ENCODE data around the gene LRCH1.
"Not testable (repeated sequence)": the region's sequence is repeated elsewhere in the genome, so short reads cannot be mapped to it uniquely, and the experiment has no call there.

The LRCH1 gene, protein sequence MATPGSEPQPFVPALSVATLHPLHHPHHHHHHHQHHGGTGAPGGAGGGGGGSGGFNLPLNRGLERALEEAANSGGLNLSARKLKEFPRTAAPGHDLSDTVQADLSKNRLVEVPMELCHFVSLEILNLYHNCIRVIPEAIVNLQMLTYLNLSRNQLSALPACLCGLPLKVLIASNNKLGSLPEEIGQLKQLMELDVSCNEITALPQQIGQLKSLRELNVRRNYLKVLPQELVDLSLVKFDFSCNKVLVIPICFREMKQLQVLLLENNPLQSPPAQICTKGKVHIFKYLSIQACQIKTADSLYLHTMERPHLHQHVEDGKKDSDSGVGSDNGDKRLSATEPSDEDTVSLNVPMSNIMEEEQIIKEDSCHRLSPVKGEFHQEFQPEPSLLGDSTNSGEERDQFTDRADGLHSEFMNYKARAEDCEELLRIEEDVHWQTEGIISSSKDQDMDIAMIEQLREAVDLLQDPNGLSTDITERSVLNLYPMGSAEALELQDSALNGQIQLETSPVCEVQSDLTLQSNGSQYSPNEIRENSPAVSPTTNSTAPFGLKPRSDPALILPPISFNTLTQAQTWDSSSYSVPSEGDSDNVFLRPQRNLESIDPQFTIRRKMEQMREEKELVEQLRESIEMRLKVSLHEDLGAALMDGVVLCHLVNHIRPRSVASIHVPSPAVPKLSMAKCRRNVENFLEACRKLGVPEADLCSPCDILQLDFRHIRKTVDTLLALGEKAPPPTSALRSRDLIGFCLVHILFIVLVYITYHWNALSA

DNA sequence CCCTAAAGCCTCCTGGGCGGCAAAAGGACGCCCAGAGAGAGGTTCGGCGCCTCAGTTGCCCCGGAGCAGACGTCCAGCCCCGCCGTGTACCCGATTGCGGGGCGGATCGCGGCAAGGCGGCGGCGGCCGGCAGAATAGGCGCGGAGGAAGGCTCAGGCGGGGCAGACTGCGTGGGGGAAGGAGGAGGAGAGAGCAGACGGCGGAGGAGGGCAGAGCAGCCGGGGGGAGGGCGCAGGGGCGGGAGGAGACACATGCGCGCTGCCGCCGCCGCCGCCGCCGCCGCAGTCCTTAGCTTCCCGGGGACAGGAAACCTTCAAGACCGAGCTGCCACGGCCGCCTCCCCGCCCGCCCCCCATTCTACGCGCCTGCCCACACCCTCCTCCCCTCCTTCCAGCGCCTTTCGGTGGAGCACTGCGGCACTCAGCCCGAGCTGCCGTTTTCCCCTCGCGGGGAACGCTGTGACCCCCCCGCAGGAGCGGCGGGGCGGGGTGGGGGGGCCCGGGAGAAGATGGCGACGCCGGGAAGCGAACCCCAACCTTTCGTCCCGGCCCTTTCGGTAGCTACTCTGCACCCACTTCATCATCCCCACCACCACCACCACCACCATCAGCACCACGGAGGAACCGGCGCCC, at the start of gene LRCH1:
Gene LRCH1 (plus strand): TSS at position 282 of the 632 bp plus-strand sequence. CDS start 227 bp downstream, at position 509.
- DNase-seq, result peak; percentile 89

DNA sequence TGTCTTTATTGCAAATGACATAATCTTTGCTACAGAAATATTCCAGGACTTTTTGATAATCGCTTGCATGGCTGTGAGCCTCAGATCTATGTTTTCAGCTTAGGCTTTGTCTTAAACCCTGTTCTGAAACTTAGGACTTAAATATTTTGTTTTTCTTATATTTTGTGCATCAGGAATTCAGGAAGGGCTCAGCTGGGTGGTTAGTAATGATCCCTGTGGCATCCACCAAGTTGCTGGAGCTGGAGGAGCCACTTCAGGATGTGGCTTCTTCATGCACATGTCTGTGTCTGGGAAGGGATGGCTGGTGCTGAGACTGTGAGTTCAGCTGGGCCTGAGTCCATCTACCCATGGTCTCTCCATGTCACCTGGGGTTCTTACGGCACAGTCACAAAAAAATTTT, 48.9 kb upstream of the LRCH1 start:
- DNase-seq, result no peak

DNA sequence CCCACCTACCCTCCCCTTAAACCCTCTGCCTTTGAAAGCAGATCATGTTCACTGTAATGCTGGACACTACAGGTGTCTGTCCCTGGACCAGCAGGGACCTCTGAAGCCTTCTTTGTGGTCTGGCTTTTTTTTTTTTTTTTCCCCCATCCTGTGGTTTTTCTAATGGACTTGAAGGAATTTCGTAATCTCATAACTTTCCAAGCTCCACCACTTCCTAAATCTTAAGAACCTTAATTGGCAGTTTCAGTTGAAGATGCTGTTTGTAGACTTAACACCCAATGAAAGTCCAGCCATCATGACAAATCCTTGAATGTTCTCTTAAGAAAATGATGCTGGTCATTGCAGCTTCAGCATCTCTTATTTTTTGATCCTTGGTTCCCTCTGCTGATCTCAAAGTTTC, 45.0 kb upstream of the LRCH1 start:
- DNase-seq, result no peak

DNA sequence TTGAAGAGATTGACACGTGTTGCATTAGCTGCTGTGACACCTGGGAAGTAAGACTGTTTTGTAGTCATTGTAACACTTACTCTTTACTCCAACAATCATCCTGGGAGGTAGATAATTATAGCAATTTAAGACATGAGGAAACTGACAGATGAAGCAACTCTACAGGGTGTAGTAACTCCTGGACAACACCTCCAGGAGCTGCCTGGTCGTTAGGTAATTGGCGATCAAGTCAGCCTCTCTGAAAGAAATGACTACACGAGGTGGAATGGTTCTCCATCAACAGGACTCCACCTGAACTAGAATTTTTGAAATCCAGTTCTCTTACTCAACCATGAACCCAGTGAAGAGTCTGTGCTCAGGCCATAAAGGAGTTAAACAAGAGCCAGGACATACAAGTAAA, 43.0 kb upstream of the LRCH1 start:
- DNase-seq, result no peak

DNA sequence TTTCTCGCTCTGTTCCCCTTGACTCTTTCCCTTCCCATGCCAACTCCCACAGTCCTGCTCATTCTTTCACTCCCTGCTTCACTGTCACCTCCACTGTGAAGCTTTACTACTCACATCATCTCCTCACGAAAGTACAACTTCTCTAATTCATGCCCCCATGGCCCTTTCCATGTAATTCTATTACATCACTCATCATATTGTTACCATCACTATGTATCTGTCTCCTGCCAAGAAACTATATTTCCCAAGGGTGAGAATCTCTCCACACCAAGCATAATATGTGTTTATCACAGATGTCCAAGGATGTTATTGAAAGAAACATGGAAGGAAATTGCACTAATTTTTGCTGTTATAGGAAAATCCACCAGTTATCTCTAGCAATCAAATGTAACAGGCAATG, 37.2 kb upstream of the LRCH1 start:
- no peak for DNase-seq

DNA sequence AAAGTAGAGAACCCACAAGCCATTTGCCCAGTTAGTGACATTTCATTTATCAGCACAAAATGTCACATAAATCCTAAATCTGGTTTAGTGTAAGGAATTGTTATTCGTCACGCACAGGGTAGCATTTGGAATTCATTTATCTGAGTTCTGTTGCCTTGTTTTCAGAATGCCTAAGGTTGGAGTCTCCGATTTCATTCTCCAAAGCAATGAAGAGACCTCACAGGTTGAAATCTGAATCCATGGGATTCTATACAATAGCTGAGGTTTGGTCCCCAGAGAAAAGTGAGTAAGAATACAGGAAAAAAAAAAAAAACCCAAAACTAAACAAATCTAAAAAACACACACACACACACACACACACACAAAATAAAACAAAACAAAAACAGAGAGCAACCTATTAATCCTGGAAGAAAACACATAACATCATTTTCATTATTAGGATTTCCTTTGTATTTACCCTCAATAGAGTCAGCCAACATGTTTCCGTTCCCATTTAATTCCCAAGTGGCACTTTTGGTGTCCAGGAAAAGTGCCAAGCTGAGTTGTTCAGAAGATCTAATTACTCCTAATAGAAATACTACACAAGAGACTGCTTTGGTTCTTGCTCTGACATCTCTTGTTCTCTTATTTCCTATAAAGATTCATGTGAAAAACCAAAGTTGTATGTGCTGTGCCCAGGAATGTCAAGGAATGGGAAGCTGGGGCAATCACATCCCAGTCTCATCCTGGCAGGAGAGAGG, 36.2 kb upstream of the LRCH1 start:
- DNase-seq, result no peak

DNA sequence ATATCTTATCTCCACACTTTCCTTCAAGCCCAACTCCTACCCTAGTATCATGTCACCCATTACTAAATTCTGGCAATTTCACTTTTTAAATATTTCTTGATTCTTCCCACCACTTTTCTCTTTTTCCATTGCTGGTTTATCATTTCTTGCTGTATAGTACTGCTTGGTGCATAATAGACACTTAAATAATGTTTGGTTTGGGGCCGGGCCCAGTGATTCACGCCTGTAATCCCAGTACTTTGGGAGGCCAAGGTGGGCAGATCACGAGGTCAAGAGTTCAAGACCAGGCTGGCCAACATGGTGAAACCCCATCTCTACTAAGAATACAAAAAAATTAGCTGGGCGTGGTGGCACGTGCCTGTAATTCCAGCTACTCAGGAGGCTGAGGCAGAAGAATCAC, 35.2 kb upstream of the LRCH1 start:
- DNase-seq, result not testable (repeated sequence)

DNA sequence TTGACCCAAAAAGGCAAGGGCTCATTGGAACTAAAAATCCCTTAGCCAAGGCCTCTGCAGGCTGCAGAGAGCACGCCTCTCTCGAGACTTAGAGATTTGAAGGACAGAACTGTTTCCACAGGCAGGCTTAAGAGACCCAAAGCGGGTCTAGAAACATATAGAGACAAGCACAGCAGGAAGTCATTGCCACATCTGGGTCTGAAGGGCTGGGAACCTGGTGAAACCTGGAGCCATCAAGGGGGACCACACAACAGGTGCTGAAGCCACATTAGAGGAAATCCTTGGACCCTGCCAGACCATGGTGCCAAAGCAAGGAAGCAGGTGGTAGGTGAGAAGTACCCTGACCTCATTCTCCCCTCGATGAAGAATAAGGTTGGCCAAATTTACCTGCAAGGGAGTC, 33.8 kb upstream of the LRCH1 start:
- no peak for DNase-seq

DNA sequence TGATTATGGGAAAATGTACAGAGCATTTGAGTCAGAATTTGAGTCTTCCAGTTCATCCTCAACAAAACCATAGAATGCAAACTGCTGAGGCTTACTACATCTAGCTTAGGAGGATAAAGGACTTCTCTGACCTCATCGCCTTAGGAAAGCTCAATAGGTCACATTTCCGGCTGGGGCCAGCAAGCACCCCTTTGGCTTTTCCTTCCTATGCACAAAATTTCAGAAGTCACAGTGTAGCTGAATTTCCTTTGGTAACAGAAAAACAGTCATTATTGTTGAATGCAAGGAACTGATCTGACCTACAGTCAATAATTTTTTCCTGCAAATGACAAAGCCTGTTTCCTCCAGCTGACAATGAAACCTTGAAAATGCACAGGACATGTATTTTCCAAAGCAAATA, 32.8 kb upstream of the LRCH1 start:
- DNase-seq, result no peak

DNA sequence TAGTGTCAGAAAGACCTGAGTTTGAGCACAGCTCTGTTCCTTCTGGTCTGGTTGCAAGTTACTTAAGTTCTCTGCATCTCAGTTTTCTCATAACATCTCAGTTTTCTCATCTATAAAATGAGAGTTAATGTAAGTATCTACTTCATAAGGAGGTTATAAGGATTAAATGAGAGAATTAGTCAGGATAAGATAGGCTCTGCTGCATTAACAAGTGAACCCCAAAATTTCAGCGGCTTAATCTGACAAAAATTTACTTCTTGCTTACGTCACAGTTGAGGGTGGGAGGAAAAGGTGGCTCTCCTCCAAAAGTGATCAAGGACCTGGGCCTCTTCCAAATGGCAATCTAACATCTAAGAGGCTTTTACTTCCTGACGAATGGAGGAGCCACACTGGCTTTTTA, 31.5 kb upstream of the LRCH1 start:
- DNase-seq, result no peak

DNA sequence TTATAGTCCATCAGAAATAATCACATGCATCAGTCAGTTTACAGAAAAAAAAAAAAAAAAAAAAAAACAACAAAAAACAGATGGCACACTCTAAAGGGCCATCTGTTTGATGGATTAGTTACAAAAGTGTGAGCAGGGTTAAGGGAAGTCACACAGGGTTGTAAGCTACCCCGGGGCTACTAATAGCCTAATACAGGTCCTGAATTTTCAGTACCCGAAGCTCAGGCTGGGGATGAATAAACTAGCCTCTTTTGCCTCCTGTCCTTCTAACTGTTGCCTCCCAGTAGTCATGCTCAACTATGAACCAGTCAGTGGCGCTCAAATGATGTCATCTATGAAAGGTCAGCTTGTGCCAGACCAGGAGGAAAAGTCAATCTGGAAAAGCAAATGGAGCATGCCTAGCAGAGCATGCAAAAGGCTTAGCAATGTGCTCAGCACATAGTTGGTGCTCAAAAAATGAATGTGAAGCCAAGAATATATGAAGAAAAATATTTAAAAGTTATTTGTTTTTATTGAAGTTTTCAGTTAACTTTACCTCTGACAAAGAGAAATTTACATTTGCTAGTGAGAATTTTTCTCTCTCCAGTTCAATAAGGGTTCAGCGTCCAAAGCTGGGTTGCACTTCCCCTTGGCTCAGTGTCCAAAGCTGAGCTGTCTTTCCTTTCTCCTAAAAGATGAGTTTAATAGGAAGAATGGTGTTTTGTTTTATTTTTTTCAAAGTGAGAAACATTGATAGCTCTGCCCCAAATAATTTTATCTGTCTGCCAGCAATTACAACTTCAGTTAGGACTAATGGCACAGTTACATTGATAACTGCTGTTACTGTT, 30.8 kb upstream of the LRCH1 start:
- DNase-seq, result no peak

DNA sequence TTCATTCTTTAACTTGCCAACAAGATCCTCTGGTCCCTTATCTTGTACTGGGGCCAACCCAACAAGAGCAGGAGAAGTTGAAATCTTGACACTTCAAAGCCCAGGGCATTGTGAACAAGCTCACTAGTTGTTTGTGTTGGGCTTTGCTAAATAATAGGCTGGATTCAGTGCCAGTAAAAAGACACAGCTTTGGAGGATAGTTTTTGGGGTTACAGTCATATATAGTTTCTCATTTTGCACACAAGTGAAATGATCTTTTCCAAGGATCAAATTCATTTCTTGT, 30.3 kb upstream of the LRCH1 start:
- no peak for DNase-seq

DNA sequence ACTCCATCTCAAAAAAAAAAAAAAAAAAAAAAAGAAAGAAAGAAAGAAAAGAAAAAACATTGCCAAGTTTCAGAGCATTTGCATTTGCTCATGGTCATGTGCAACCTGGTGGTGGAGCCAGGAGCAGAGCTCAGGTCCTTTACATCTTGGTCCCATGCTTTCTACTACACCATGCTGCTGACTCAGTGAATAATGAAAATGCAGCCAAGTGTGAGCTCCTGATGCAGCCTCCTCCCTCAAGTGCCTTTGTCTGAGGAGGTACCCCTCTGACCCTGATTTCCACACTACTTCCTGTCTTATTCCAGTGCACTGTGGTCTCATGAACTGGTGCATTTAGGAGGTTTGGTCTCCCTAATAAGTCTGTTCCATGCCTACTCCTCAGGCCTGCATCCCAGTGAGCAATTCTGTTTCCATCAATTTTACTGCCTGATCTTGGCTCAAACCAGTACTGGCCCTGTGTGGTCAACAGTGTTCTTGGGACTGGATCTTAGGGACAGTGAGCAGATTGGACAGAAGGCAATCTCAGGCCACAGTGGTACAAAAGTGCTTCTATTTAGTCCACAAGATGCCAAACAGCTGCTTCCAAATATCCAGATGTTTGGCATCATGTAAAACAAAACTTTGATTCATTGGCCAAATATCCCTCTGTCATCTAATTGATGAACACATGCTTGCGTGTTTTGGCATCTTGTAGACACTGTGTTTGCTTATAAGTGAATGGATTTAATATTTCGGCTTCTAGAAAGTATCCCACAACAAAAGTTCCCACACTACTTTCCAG, 28.8 kb upstream of the LRCH1 start:
- DNase-seq, result no peak

DNA sequence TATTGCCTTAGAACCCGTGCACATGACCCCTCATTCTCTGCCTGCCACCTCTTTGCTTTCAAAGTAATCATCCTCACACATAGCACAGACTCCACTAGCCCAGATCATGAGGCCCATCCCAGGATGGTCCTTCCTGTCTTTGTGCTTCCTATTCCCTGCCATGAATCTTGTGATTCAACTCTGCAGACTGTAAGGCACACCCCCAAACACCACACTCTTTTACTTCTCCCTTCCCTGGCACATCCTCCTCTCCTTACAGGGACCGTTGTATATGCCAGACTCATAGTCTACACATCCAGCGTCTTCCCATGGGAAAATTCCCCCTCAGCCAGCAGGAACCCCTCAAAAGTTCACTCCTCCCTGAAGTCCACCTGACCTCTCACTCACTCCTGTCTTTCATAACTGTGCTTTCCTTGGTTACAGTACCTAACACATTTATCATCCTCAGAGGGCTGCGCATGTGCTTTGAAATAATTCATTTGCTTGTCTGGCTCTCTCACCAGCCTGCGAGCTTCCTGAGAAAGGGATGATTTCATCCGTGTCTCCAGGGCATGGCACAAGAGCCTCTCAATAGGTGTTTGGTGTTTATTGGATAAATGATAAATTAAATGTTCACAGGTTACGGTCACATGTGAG, 26.8 kb upstream of the LRCH1 start:
- DNase-seq, result no peak

DNA sequence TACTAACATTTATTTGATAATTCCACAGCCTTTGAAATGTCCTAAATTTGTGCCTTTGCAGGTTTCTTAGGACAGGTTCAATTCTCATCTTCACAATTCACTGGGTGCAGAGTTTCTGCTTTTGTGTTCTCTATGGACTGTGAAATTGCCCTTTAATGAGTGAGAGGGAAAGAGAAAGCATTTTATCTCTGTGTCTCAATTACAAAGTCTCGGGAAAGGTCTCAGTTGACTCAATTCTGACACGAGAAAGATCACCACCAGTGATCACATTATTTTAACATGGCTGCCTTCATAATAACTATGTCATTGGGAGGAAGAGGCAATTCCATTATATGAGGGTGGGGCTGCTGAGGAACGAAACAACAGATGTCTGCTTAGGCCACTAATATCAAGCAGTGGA, 26.2 kb upstream of the LRCH1 start:
- no peak for DNase-seq

DNA sequence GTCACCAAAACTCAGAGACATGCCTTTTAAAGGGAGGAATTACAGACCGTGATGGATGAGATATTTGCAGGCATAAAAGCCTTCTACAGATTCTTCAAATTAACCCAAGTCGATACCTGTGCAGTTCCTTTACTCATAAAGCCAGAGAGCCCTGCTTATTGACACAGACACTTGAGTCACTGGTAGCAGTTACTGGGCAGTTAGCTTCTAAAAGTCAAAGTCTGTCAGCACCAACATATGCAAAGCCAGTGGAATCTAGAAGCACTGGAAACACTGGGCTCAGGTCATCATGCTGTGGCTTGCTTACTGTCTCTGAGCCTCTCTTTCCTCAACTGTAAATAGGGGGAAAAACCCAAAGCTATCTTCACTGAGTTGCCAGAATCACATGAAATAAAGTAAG, 25.7 kb upstream of the LRCH1 start:
- no peak for DNase-seq

DNA sequence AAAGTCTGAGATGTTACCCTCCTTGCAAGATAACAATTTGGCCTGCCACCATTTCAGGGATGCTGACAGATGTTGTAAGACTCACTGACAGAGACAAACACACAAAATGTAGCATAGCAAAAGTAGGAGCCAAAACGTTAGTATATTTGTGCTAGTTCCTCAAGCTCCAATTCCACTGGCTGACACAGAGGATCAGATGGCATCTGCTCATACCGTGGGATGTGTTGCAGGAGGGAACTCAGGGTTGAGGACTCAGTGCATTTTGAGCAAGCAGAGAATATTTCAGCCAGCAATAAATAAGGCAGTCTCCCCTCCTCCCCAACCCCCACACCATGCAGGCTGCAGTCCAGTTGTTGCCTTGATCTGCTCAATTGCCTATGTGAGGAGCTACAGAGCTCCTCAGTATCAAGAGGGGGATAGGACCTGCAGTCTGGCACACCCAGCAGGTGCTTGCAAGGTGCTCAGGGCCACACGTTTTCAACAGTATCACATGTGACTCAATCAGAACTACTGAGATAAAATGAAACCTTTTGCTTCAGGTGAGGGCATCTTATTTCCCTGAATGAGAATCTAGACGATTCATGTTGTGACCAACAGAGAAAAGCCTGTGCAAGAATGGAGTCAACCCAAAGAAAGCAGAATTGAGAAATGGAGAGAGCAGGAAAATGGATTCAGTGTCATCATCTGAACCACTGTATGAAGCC, 23.6 kb upstream of the LRCH1 start:
- DNase-seq, result no peak

DNA sequence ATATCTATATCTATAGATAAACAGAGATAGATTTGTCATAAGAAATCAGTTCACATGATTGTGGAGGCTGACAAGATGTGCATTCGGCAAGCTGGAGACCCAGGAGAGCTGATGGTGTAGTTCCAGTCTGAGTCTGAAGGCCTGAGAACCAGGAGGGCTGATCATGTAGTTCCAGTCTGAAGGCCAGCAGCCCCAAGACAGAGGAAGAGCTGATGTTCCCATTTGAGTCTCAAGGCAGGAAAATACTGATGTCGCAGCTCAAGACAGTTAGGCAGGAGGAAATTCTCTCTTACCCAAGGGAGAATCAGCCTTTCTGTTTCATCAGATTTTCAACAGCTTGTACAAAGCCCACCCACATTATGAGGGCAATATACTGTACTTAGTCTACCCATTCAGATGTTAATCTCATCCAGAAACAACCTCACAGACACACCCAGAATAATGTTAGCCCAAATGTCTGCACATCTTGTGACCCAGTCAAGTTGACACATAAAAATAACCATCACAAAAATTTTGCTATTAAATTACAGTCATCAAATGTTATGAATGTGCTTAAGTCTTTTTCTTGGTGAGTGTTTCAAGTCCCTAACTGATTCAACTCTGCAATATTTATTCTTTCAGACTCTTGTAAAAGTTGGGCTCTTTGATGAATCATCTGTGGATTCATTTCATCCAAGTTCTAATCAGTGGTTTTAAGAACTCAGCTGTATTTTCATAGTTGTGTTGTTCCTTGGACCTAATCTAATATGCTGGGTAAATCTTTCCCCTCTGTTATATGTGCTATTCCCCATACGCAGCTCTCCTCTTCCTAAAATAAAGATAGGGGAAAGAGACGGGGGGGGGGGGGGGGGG, 22.7 kb upstream of the LRCH1 start:
- DNase-seq, result no peak

DNA sequence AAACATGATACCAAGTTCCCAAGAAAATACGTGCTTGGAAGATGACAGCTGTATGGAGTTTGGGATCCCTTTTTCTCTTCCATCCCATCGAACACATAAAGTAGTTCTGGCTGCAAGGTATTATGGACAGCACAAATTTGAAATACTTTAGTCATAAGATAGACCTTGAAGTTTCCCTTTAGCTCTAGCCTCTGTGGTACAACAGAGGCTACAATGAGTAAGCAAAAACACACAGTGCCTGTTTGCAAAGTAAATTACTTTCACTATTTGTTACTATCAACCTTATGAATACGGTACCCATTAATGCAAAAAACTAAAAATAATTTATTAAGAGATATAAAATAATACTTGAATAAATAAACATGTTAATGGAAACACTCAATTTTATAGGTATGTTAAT, 21.0 kb upstream of the LRCH1 start:
- no peak for DNase-seq

DNA sequence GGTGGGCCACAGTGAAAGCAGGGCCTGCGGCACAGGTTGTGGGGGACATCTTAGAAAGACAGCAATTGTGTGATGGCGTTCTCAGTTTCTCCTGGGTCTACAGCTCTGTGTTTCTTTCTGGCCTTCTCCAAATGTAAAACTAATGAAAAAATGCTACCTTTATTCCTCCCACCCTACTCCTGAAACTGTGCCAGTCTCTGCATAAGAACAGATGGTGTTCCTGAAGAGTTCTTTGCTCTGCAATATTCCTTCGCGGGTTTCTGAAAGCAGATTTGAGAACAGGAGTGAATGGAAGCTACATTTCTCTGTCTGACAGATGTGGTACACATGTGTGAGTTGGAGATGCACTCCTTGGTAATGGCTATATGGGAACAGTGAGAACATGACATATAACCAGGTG, 18.0 kb upstream of the LRCH1 start:
- no peak for DNase-seq

Data from activated CD8-positive, alpha-beta memory T cell treated with anti-CD3 and anti-CD28 coated beads, Interleukin-2, amount 50 U/mL, for 4 hours (primary cell).